IPS DF 4.7 (cell line): Measurements from ENCODE around the gene BTN1A1.

Experiments used
- DNase-seq: peaks from one replicate; pipeline ENCODE4 v3.0.0-alpha.2; 2013; ENCODE audit warnings: low spot score; ENCODE audit errors: extremely low read depth

The BTN1A1 gene

GRCh38 chr6:26475823-26476729 is 24.0 kb upstream of the BTN1A1 start:
- no peak for DNase-seq

DNA sequence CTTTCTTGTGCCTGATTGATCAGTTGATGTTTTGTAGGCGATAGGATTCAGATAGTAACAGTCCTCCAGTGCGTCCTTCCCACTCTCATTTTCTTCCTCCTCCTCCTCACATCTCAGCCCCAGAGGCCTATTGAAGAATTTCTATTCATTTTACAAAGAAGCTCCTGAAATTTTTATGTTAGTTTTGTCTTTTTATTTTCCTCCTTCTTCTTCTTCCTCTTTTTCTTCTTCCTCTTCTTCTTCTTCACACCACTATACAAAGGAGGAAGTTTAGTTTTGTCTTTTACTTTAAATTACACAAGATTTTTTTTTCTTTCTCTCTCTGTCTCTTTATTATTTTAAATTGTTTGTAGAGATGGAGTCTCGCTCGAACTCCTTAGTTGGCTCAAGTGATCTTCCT is 23.2 kb upstream of the BTN1A1 start:
- no peak for DNase-seq

GRCh38 chr6:26477426-26477825 is 22.7 kb upstream of the BTN1A1 start:
- DNase-seq: no peak

DNA sequence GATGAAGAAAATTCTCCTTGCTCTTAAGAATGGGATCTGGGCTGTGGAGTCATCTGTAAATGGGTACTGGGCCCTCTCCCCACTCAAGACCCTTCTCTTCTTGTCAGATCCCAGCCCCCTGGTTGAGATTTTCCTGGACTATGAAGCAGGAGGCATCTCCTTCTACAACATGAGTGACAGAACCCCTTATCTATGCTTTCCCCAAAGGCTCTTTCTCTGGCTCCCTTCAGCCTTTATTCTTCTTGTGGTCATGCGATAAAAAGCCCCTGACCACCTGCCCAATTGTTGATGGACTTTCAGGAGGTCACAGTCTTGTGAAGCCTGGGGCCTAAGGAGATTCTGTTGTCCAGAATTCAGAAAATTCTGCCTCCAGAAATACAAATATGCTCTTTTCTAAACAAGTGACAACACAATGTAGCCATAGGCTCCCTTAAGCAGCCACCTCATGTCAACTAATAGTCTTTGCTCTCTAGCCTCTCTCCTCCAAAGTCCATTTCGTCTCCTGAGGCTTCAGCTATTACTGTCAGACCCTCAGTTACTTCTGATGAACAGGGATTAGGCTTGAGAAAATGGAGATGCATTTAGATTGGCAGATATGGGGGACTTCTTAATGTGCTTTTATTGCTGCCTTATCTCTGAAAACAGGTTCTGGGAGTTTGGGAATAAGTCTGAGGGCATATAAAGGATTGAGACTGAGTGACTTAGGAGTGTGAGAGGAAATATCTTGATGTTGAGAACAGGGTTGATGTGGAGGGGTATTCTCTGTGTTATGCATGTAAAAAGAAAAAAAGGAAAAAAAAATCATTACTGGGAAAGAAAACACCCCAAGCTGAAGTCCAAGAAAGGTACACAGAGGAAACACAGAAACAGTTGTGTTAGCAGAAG is 21.8 kb upstream of the BTN1A1 start:
- no peak for DNase-seq

- no peak for DNase-seq
Measured at GRCh38 chr6:26478985-26479278, 21.2 kb upstream of the BTN1A1 start.

DNA sequence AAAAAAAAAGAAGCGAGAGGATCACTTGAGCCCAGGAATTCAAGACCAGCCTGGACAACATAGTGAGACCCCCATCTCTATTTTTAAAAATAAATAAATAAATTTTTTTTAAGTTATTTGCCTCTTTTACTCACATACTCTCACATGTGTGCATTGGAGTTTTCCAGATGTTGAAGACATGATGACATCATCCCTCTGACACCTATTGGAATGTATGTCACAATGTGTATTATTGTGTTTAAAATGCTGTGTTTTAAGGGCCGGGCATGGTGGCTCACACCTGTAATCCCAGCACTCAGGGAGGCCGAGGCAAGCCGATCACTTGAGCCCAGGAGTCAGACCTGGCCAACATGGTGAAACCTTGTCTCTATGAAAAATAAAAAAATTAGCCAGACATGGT is 17.8 kb upstream of the BTN1A1 start:
- no peak for DNase-seq

DNA sequence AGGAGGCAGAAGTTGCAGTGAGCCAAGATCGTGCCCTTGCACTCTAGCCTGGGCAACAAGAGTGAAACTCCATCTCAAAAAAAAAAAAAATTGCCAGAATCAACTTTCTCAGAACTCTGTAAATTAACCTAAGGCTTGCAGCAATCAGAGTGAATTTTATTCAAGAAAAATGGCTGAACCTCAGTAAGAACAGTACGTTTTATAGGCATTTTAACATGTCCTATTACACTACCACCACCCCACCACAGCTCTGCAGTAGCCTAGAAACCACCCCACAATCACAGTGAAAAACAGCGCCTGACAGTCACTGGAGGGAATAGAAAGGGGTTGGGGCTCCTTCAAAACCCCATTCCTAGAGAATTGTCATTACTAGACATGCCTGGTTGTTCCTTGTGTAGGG is 16.4 kb upstream of the BTN1A1 start:
- no peak for DNase-seq

- no peak for DNase-seq
Measured at GRCh38 chr6:26484161-26484560, 15.9 kb upstream of the BTN1A1 start.

- no peak for DNase-seq
Measured at GRCh38 chr6:26485112-26485780, 14.9 kb upstream of the BTN1A1 start.

- no peak for DNase-seq
Measured at GRCh38 chr6:26486358-26486757, 13.7 kb upstream of the BTN1A1 start.

- no peak for DNase-seq
Measured at GRCh38 chr6:26487466-26487865, 12.6 kb upstream of the BTN1A1 start.

DNA sequence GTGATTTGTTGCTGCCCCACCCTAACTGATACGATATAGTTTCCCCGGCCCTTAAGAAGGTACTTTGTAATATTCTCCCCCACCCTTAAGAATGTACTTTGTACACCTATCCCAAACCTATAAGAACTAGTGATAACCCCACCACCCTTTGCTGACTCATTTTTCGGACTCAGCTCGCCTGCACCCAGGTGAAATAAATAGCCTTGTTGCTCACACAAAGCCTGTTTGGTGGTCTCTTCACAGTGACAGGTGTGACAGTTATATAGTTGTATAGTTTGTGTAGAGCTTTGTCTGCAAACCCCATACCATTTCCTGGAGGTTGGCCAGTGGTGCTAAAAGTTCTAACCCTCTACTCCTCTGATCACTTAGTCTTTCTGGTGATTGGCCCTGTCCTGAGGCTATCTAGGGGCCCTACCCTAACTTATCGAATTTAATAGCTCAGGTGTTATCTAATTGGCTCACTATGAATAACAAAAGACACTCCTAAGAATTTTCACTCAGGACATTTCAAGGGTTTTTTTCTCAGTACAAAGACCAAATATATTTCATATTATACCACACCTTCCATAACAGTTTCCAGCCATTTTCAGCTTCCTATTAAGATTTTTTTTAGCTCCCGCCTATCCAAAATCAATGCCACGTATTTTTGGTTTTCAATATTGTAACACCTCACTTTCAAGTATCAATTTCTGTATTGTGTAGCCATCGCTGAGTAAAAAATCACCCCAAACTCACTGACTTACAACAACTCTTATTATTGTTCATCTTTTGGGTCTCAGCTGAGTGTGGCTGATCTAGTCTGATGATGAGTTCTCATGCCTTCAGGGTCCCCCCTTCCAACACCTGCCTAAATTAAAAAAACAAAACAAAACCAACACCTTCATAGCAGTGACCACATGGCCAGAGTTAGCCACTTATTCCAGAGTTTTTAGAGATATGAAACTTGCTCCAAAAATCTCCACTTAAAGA is 9.8 kb upstream of the BTN1A1 start:
- DNase-seq: no peak

DNA sequence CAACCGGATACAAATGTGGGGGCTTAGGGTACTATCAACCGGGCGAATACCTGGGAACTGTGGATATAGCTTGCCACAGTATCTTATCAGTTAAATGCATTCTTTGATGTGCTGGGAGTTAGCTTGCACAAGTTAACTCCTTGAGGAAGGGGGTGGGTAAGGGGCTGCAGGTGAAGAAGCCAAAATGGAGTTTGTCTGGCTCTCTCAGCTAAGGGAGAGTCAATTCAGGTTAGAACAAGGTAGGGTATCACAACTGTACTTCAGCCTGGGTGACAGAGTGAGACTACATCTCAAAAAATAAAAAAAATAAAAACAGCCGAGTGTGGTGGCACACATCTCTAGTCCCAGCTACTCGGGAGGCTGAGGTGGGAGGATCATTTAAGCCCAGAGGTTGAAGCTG is 8.5 kb upstream of the BTN1A1 start:
- no peak for DNase-seq

DNA sequence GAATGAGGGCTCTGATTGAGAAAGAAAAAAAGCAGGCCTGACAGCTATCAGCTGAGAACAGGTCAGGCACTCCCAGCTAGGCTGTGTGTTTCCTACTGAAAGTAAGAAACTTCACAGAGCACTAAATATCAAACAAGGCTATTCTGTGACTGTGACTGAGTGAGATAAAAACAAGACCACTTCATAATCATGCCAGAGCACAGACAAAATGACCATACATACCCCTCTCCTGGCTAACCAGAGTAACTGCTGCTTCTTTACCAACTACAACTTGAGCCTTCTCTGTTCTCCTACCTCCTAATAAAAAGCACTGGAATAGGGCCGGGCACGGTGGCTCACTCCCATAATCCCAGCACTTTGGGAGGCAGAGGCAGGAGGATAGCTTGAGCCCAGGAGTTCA is 6.8 kb upstream of the BTN1A1 start:
- DNase-seq: no peak

GRCh38 chr6:26494117-26494516 is 6.0 kb upstream of the BTN1A1 start:
- DNase-seq: no peak

- no peak for DNase-seq
Measured at GRCh38 chr6:26495281-26495680, 4.8 kb upstream of the BTN1A1 start.

DNA sequence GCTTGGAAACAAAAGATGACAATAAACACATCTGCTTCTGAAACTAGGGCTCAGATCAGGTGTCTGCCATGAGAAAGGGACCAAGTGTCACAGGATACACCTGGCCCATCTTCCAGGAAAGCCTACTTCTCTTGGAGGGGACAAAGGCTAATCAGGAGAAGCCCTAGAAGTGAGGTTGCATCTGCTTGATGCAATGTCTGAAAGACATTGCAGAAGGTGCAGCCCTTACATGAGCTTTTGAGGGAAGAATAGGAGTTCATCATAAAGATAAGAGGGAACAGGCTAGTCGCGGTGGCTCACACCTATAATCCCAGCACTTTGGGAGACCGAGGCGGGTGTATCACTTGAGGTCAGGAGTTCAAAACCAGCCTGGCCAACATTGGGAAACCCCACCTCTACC is 2.5 kb upstream of the BTN1A1 start:
- DNase-seq: no peak

DNA sequence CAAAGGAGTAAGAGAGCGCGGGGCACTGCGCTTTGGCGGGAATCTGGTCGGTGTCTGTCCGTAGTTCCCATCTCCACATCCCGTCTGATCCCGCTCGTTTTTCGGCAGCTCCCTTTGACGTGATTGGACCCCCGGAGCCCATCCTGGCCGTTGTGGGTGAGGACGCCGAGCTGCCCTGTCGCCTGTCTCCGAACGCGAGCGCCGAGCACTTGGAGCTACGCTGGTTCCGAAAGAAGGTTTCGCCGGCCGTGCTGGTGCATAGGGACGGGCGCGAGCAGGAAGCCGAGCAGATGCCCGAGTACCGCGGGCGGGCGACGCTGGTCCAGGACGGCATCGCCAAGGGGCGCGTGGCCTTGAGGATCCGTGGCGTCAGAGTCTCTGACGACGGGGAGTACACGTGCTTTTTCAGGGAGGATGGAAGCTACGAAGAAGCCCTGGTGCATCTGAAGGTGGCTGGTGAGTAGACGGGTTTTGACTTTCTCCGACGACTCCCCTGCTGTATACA is 1.4 kb downstream of the BTN1A1 start:
- DNase-seq: no peak

DNA sequence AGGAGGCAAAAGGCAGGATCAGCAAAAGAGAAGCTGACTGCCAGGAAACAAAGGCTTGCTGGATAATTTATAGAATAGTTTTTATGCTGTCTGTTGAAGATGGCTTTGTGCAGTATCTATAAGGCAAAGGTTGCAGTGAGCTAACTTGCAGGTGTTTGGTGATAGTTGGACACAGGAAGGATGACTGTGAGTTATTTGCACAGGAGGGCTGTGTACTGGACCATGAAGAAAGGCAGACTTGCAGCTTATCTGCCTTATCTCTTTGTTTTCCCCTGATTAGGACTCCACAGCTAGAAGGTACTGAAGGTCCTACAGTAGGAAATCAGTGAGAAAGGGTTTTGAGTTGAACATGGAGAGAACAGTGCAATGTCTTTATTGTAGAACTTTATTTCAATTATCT is 2.1 kb downstream of the BTN1A1 start:
- no peak for DNase-seq

DNA sequence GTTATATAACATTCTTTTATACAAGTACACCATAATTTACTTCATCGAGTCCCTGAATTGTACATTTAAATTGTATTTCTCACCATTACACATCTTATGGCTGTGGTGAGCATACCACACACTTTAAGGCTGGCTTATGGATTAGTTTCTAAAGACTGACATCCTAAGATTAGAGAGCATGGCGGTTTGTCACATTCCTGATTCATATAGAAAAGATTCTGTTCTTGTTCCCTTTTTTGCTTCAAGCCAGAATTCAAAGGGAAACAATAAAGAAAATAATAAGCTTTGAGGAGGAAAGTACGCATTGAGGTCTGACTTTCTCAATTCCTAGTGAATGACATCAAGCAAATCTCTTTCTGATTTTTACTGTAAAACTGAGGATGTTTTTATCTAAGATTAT is 2.5 kb downstream of the BTN1A1 start:
- no peak for DNase-seq

GRCh38 chr6:26507658-26508057 is 7.6 kb downstream of the BTN1A1 start:
- DNase-seq: no peak
